ENCODE measurements around the gene THUMPD1. TPM values are rescaled to one million over a fixed set of nuclear protein-coding genes. Genes with fewer than 3 reads are reported as not detected.
A peak's percentile ranks its signal among the peaks of the same experiment; 100 is the strongest.

Gene THUMPD1
- total RNA-seq, 1 donor = 74.7 TPM

DNA sequence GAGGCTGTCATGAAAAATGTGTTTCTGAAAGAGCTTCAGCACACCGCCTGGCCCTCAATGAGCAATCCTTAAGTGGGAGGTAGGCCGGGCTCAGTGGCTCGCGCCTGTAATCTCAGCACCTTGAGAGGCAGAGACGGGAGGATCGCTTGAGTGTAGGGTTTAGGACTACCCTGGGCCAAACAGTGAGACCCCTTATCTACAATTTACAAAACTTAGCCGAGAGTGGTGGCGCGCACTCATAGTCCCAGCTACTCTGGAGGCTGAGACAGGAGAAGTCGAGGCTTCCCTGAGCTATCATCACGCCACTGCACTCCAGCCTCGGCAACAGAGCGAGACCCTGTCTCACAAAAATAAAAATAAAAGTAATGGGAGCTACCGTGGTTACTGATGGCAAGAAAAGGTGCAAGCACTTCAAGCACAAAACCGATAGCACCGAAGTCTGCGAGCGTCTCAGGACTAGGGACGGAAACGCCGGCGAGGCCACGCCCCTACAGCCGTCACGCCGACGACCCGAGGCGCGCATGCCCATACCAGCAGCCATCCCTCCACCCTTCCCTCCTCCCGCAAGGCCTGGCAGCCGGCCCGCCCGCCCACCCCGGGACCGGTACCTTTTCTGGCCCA is 607 bp downstream of the THUMPD1 start:
- TF ChIP-seq, protein P1, sequence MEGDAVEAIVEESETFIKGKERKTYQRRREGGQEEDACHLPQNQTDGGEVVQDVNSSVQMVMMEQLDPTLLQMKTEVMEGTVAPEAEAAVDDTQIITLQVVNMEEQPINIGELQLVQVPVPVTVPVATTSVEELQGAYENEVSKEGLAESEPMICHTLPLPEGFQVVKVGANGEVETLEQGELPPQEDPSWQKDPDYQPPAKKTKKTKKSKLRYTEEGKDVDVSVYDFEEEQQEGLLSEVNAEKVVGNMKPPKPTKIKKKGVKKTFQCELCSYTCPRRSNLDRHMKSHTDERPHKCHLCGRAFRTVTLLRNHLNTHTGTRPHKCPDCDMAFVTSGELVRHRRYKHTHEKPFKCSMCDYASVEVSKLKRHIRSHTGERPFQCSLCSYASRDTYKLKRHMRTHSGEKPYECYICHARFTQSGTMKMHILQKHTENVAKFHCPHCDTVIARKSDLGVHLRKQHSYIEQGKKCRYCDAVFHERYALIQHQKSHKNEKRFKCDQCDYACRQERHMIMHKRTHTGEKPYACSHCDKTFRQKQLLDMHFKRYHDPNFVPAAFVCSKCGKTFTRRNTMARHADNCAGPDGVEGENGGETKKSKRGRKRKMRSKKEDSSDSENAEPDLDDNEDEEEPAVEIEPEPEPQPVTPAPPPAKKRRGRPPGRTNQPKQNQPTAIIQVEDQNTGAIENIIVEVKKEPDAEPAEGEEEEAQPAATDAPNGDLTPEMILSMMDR (IDR thresholded peaks at IDR 0.05; ENCODE audit: insufficient read depth, low read depth, low read length) = no peak
- peak overlapping the region; percentile 100 for H3K4me3 ChIP-seq (ENCODE audit: low read depth, low read length)
- DNase-seq (ENCODE audit: low read depth) = peak; percentile 79

DNA sequence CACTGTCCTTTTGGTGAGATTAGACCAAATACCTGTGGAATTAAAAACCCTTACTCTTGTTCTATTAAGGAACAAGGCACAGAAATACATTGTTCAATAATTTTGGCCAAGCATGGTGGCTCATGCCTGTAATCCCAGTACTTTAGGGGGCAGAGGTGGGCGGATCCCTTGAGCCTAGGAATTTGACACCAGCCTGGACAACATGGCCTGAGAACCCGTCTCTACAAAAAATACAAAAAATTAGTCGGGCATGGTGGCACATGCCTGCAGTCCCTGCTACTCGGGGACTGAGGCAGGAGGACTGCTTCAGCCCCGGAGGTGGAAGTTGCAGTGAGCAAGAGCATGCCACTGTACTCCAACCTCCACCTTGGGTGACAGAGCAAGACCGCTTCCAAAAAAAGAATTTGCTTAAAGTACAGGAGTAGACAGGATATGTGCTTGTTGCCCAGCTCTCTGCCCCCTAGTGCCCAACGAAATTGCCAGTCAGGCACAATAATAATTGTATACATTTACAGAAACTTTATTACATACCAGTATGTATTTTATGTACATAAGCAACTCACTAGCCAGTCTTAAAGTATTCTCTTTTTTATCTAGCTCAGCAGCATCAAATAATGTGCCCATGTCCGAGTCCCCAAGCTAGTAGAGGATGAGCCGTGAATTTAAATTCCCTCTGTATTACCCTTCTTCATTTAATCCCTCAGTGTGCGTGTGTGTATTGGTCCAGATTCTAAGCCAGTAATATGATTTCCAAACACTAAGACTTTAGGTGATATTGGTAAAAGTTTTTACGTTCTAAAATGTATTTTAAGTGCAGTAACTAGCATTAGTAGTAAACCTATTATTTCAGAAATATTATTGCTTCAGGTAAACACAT is 1.4 kb downstream of the THUMPD1 start:
- TF ChIP-seq, protein P1 (IDR thresholded peaks at IDR 0.05; ENCODE audit: insufficient read depth, low read depth, low read length) = no peak
- DNase-seq (ENCODE audit: low read depth) = no peak
- H3K4me3 ChIP-seq (ENCODE audit: low read depth, low read length) = peak overlapping the region; percentile 100

DNA sequence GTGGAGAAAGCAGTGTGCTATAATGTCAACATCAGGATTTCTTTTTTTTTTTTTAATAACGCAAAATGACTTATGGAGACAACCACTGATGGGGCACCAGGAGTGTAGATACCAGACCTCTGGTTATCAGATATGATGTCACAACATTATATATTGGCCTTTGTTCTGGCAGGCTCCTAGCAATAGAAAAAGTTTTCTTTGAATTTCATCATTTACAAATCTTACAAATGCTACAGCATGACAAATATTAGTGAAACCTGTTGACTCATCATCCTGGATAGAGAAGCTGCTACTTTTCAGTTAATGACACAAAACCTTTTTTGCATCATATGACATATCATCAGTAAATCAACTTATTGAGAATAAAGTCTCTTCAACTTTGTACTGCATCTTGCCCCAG is 6.1 kb downstream of the THUMPD1 start:
- H3K4me3 ChIP-seq (ENCODE audit: low read depth, low read length) = no peak overlapping the region
- TF ChIP-seq, protein P1 (IDR thresholded peaks at IDR 0.05; ENCODE audit: insufficient read depth, low read depth, low read length) = no peak
- no peak for DNase-seq (ENCODE audit: low read depth)

DNA sequence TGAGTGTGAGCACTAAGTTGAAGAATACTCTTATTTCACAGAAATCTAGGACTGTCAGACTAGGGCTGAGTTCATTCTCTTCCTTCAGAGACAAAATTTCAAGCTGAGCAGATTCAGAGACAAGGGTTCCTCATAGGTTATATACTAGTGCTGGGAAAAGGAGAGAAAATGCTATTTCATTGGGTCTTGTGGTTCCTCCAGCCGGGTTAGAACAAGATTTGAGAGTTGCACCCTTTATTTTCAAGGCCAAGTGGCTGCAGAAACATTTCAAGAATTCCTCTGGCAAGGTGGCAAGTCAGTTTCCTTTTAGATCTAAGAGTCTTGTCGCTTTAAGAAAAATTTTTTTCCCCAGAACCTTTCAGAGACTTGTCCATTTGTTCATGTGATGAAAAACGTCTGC is 6.8 kb downstream of the THUMPD1 start:
- TF ChIP-seq, protein P1 (IDR thresholded peaks at IDR 0.05; ENCODE audit: insufficient read depth, low read depth, low read length) = no peak
- DNase-seq (ENCODE audit: low read depth) = no peak
- no peak overlapping the region for H3K4me3 ChIP-seq (ENCODE audit: low read depth, low read length)

DNA sequence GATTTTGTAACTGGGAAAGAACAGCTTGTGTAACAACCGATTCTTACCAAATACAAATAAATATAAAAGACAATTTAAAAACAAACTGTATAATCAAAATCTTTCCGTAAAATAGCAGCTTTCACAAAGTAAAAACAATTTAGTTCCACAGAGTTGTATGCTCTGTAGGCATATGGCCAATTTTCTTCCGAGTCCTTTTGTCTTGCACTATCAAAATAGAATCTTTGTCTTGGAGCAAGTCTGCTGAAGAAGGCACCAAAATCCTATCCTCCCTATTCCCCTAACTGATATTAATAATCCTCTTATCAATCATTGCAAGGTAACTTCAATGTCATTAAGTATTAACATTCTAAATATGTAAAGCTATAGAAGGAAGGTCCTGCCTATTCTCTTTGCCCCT is 7.6 kb downstream of the THUMPD1 start:
- peak; percentile 11 for DNase-seq (ENCODE audit: low read depth)
- TF ChIP-seq, protein P1 (IDR thresholded peaks at IDR 0.05; ENCODE audit: insufficient read depth, low read depth, low read length) = no peak
- no peak overlapping the region for H3K4me3 ChIP-seq (ENCODE audit: low read depth, low read length)

DNA sequence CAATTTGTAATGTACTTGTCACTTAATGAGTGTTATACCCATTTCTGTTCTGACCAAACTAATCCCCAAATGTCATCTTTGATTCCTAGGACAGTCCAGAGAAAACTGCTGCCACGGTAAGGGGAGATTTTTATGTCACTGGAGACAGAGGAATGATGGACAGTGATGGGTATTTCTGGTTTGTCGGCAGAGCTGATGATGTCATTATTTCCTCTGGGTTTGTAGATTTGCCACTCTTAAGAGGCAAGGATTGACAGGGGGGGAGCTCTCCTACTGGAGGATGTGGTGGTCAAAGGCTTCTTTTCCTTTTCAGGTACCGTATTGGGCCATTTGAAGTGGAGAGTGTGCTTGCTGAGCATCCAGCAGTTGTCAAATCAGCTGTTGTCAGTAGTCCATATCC is 12.5 kb downstream of the THUMPD1 start:
- no peak overlapping the region for H3K4me3 ChIP-seq (ENCODE audit: low read depth, low read length)
- TF ChIP-seq, protein P1 (IDR thresholded peaks at IDR 0.05; ENCODE audit: insufficient read depth, low read depth, low read length) = no peak
- no peak for DNase-seq (ENCODE audit: low read depth)
